HepG2 (cell line): Measurements from ENCODE around the gene SORBS2. TPM values are rescaled to one million over a fixed set of nuclear protein-coding genes. Genes with fewer than 3 reads are reported as not detected.

ENCODE experiments used
- ATAC-seq: fragments of 200-7000 bp; cut with Tn5 transposase; 3 replicates; pipeline ENCODE4 v1.9.1; 2020; ENCODE audit warnings: mild to moderate bottlenecking, moderate library complexity
- BruUV-seq: library from RNA; stranded (reverse); fragments of 400-500 nt; replicated peaks from 2 replicates; lab custom pipeline; 2021; lab: Mats Ljungman, UMichigan
- CTCF ChIA-PET: fragments of 300-600 bp; formaldehyde crosslinking; extraction: SDS; loops from one replicate; lab custom pipeline; 2021; ENCODE audit warnings: low total read pairs, inconsistent platforms, low intra/inter-chr PET ratio; lab: Yijun Ruan, JAX
- POLR2A ChIA-PET: fragments of 350-600 bp; sonication (Branson Sonifier 250); formaldehyde crosslinking; loops from one replicate; lab custom pipeline; 2020; ENCODE audit warnings: antibody characterized with exemption, inconsistent platforms; lab: Yijun Ruan, JAX
- DNase-seq: peaks from one replicate; pipeline ENCODE4 v3.0.0-alpha.2; 2015; ENCODE audit warnings: low spot score
- FAIRE-seq: peaks from 3 replicates; lab custom pipeline; 2011; peaks lifted over from hg19 to GRCh38; lab: Jason Lieb, UNC
- H2AFZ ChIP-seq: one replicate; pipeline ENCODE4 v1.6.1; 2011; ENCODE audit warnings: low read length, inconsistent platforms
- H3K27ac ChIP-seq: fragments of 300-600 bp; 3 replicates; pipeline ENCODE4 v1.8.0; 2011; ENCODE audit warnings: mixed run types, mild to moderate bottlenecking, mixed read lengths, low read length, inconsistent platforms; ENCODE audit not compliant: insufficient read depth; ENCODE audit errors: extremely low read length
- H3K27me3 ChIP-seq, 2 experiments: fragments of 200-600 bp in 1 of 2; 2 replicates in 1 of 2; 3 replicates in 1 of 2; pipeline versions ENCODE4 v1.6.0 to v1.8.0; 2011; ENCODE audit warnings: low read length in 2 of 2, mild to moderate bottlenecking in 2 of 2, moderate library complexity in 2 of 2, inconsistent platforms in 1 of 2; ENCODE audit not compliant: insufficient read depth in 2 of 2, control insufficient read depth in 1 of 2
- H3K36me3 ChIP-seq, 2 experiments: fragments of 200-600 bp in 1 of 2; replicated peaks in 1 of 2; 2 replicates in 1 of 2; 3 replicates in 1 of 2; pipeline versions ENCODE4 v1.5.1 to v1.8.0; 2011; ENCODE audit warnings: low read length in 2 of 2, inconsistent platforms in 1 of 2; ENCODE audit not compliant: insufficient read depth in 2 of 2, control insufficient read depth in 1 of 2
- H3K4me1 ChIP-seq: 2 replicates; pipeline ENCODE4 v1.5.1; 2012; ENCODE audit warnings: low read length, inconsistent platforms; ENCODE audit not compliant: insufficient read depth
- H3K4me2 ChIP-seq: 2 replicates; pipeline ENCODE4 v1.6.0; 2011; ENCODE audit warnings: low read depth, low read length, inconsistent platforms
- H3K4me3 ChIP-seq, 3 experiments: fragments of 200-600 bp in 1 of 3; sonication (generic), shearing (Covaris generic) in 1 of 3; replicated peaks in 1 of 3; 2 replicates each; pipeline ENCODE4 v1.5.1; 2011 to 2016; ENCODE audit warnings: low read length in 3 of 3, inconsistent platforms in 2 of 3, low read depth in 2 of 3, mild to moderate bottlenecking in 2 of 3, control low read depth in 1 of 3, mixed read lengths in 1 of 3; ENCODE audit not compliant: insufficient read depth in 1 of 3
- H3K79me2 ChIP-seq: one replicate; pipeline ENCODE4 v1.6.1; 2011; ENCODE audit warnings: low read length, inconsistent platforms; ENCODE audit not compliant: insufficient read depth
- H3K9ac ChIP-seq: 2 replicates; pipeline ENCODE4 v1.6.0; 2011; ENCODE audit warnings: mild to moderate bottlenecking, low read depth, low read length, inconsistent platforms; ENCODE audit not compliant: insufficient read depth
- H3K9me3 ChIP-seq: 2 replicates; pipeline ENCODE4 v1.5.1; 2012; ENCODE audit warnings: mild to moderate bottlenecking, low read length
- H4K20me1 ChIP-seq: 2 replicates; pipeline ENCODE4 v1.6.0; 2011; ENCODE audit warnings: inconsistent platforms, mild to moderate bottlenecking, low read length, moderate library complexity; ENCODE audit not compliant: insufficient read depth
- CHD4 ChIP-seq: fragments of 200-600 bp; sonication (generic); IDR thresholded peaks from 2 replicates; pipeline ENCODE4 v1.7.0; 2017; ENCODE audit warnings: mild to moderate bottlenecking, low read length, borderline replicate concordance
- HOXD1 ChIP-seq: sonication (generic); formaldehyde crosslinking; IDR thresholded peaks from 2 replicates; pipeline ENCODE4 v1.5.0; 2020; ENCODE audit warnings: missing genetic modification reagents
- KLF16 ChIP-seq, 2 experiments: sonication (generic) in 1 of 2; formaldehyde crosslinking in 1 of 2; IDR thresholded peaks; 2 replicates each; pipeline versions ENCODE4 v1.6.1 to v1.8.0; 2016 to 2023; ENCODE audit warnings: missing genetic modification reagents in 2 of 2, missing compliant biosample characterization in 1 of 2
- MBD4 ChIP-seq: IDR thresholded peaks from 2 replicates; pipeline ENCODE4 v1.6.1; 2012; ENCODE audit warnings: low read length, inconsistent platforms, borderline replicate concordance
- NCOA5 ChIP-seq: sonication (generic); formaldehyde crosslinking; IDR thresholded peaks from 2 replicates; pipeline ENCODE4 v1.4.0; 2020; ENCODE audit warnings: missing genetic modification reagents
- SNAPC2 ChIP-seq: sonication (generic); formaldehyde crosslinking; IDR thresholded peaks from 2 replicates; pipeline ENCODE4 v1.8.1; 2022; ENCODE audit warnings: mild to moderate bottlenecking, missing genetic modification reagents
- ZFAT ChIP-seq: sonication (generic); formaldehyde crosslinking; conservative IDR thresholded peaks from 2 replicates; pipeline ENCODE4 v1.8.1; 2023; ENCODE audit warnings: missing genetic modification reagents, inconsistent platforms
- ZNF703 ChIP-seq: sonication (generic); formaldehyde crosslinking; IDR thresholded peaks from 2 replicates; pipeline ENCODE4 v1.5.1; 2020; ENCODE audit warnings: missing genetic modification reagents, mild to moderate bottlenecking, moderate library complexity, borderline replicate concordance
- ZNF747 ChIP-seq: sonication (generic); formaldehyde crosslinking; IDR thresholded peaks from 2 replicates; pipeline ENCODE4 v1.8.1; 2023; ENCODE audit warnings: missing genetic modification reagents, mild to moderate bottlenecking, borderline replicate concordance
- WGBS: methylation state at CpG from one replicate; pipeline ENCODE4 v1.1.6; 2017; ENCODE audit warnings: low lambda C conversion rate; 5-methylcytosine and 5-hydroxymethylcytosine counted together
- in situ Hi-C: cut with HindIII; loops from 2 replicates; pipeline ENCODE4 v1.10.0; 2017; ENCODE audit warnings: low pct_unique_long_range_greater_than_20kb; ENCODE audit not compliant: extremely low pct_ligation_motif_present
- intact Hi-C: fragments of 100-400 bp; cut with micrococcal nuclease; formaldehyde crosslinking; loops from one replicate; pipeline ENCODE4 v1.10.0; 2022; ENCODE audit not compliant: unreplicated experiment
- polyA plus RNA-seq, 8 experiments: library from polyadenylated mRNA; depleted of rRNA in 3 of 8; stranded (reverse) in 7 of 8; unstranded in 1 of 8; fragments of >200 nt; fragmentation: Illumina TruSeq in 4 of 8; extraction: Trizol in 4 of 8; gene quantifications; 2 replicates each; pipeline versions ENCODE4 v1.2.1 to v1.2.3, GENCODE V29; 2011 to 2016; ENCODE audit warnings: low read depth in 4 of 8, missing spikeins in 1 of 8, mixed read lengths in 1 of 8; ENCODE audit not compliant: insufficient read depth in 1 of 8
- total RNA-seq, 5 experiments: library from RNA; depleted of rRNA; stranded (reverse); fragments of >200 nt; fragmentation: Illumina TruSeq; extraction: Trizol; gene quantifications; 2 replicates each; pipeline ENCODE4 v1.2.3, GENCODE V29; 2016; ENCODE audit warnings: low read depth in 1 of 5
- TF ChIP-seq, protein P1 (sequence below): sonication (generic); formaldehyde crosslinking; IDR thresholded peaks from 2 replicates; pipeline ENCODE4 v1.9.0; 2021; ENCODE audit warnings: missing genetic modification reagents, borderline replicate concordance

The SORBS2 gene
- total and polyA plus RNA-seq, 2 of the 13 experiments (the other 11 are each of a cell fraction or from before 2014, with no cell fraction given) = 25.0 to 80.5 TPM

DNA sequence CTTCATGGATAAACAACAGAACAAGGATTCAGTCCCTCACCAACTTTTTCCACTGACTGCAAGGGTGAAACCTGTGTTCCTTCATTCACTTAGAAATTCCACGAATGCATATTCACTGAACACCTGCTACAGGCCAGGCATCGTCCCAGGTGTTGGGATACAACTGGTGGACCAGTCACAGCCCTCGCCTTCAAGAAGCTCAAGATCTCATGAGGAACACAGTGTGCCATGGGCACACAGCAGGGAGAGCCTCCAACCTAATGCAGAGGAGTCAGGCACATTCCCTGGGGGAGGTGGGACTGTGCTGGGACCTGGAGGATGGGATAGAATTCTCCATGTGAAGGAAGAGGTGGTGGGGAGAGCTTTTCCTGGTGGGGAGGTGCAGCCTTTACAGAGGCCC is 169.1 kb downstream of the SORBS2 start:
- CTCF ChIA-PET = no interaction called here

More for the DNA sequence above, 169.1 kb downstream of the SORBS2 start:
- Histone ChIP-seq H3K79me2 (no peaks in the 10 kb centered on the region), H3K27ac (no peak overlapping the region), H2AFZ (no peak overlapping the region), H3K4me1 (no peaks in the 10 kb centered on the region), H3K4me3 (no peak overlapping the region), H3K27me3 (no peaks in the 10 kb centered on the region; a peak in 1 of 5 replicates), H4K20me1 (no peaks in the 10 kb centered on the region), H3K9ac (no peak overlapping the region), H3K36me3 (peaks cover 11 to 27% of the 10 kb centered on the region in 2 experiments; a peak in 4 of 5 replicates), H3K9me3 (no peaks in the 10 kb centered on the region), H3K4me2 (no peak overlapping the region)
- intact Hi-C loops (no loop called here), in situ Hi-C loops (no loop called here)
- ATAC-seq = no peak
- no TSS peak for BruUV-seq
- WGBS = 90% methylated on average over 3 of the region's 3 CpGs
- TF ChIP-seq HOXD1 (CRISPR knock-in tag) = no peak
- no peak for TF ChIP-seq ZNF703 (CRISPR knock-in tag)
- no peak for TF ChIP-seq MBD4
- TF ChIP-seq KLF16 (CRISPR knock-in tag; IDR thresholded peaks at IDR 0.05) = no peak
- TF ChIP-seq, protein P1, sequence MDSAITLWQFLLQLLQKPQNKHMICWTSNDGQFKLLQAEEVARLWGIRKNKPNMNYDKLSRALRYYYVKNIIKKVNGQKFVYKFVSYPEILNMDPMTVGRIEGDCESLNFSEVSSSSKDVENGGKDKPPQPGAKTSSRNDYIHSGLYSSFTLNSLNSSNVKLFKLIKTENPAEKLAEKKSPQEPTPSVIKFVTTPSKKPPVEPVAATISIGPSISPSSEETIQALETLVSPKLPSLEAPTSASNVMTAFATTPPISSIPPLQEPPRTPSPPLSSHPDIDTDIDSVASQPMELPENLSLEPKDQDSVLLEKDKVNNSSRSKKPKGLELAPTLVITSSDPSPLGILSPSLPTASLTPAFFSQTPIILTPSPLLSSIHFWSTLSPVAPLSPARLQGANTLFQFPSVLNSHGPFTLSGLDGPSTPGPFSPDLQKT = no peak
- TF ChIP-seq CHD4 = no peak
- TF ChIP-seq NCOA5 (CRISPR knock-in tag) = no peak
- no peak for TF ChIP-seq SNAPC2 (CRISPR knock-in tag)
- TF ChIP-seq ZNF747 = no peak
- TF ChIP-seq ZFAT (CRISPR knock-in tag) = no peak
- no peak for DNase-seq
- POLR2A ChIA-PET = no interaction called here
- no peak for FAIRE-seq
